NB4 (cell line): ENCODE results near the gene HOXB3.

Experiments
- MYC ChIP-seq: IDR thresholded peaks from 2 replicates; pipeline ENCODE4 v1.6.1; 2011; ENCODE audit warnings: low read depth, low read length
- POLR2A ChIP-seq: IDR thresholded peaks from 2 replicates; pipeline ENCODE4 v1.6.1; 2011; ENCODE audit warnings: mild to moderate bottlenecking; ENCODE audit not compliant: insufficient read length; ENCODE audit errors: extremely low read depth
- TF ChIP-seq, protein P1 (sequence below): IDR thresholded peaks from one replicate; pipeline ENCODE4 v1.5.1; 2012; ENCODE audit warnings: low read depth, low read length
- TF ChIP-seq, protein P2 (sequence below): IDR thresholded peaks from 2 replicates; pipeline ENCODE4 v1.6.1; 2011; ENCODE audit warnings: low read depth, low read length

DNA sequence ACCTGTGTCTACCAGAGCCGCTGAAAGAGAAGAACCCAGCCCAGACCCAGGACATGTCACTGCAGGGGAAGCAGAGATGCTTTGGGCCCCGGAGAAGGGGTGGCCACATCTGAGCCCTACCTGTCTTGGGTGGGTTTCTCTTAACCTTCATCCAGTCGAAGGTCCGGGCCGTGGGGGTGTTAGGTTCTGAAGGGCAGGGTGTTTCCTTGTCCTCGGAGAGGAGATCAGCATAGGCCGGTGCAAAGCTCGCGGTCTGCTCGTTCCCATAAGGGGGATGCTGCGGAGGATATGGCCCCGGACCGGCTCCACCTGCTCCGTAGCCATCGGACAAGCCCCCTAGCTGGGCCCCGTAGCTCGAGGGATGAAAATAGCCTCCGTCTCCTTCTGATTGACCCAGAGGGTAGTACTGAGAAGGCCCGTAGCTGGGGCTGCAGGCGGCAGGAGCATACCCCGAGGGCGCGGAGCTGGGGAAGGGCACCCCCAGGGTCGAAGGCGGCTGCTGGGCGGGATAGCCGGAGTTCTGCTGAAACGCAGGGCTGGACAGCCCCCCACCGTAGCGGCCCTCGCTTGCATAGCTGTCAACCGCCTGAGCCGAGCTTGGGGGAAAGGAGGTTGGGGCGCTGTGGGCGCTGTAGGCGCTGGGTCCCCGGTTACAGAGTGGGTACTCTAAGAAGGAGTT, 59.7 kb downstream of the HOXB3 start:
- TF ChIP-seq, protein P1, sequence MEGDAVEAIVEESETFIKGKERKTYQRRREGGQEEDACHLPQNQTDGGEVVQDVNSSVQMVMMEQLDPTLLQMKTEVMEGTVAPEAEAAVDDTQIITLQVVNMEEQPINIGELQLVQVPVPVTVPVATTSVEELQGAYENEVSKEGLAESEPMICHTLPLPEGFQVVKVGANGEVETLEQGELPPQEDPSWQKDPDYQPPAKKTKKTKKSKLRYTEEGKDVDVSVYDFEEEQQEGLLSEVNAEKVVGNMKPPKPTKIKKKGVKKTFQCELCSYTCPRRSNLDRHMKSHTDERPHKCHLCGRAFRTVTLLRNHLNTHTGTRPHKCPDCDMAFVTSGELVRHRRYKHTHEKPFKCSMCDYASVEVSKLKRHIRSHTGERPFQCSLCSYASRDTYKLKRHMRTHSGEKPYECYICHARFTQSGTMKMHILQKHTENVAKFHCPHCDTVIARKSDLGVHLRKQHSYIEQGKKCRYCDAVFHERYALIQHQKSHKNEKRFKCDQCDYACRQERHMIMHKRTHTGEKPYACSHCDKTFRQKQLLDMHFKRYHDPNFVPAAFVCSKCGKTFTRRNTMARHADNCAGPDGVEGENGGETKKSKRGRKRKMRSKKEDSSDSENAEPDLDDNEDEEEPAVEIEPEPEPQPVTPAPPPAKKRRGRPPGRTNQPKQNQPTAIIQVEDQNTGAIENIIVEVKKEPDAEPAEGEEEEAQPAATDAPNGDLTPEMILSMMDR = no peak
- TF ChIP-seq, protein P2, sequence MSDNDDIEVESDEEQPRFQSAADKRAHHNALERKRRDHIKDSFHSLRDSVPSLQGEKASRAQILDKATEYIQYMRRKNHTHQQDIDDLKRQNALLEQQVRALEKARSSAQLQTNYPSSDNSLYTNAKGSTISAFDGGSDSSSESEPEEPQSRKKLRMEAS = no peak
- TF ChIP-seq POLR2A (no peak), MYC (no peak)
